ENCODE measurements around the gene GSG1L2.

Gene GSG1L2

DNA sequence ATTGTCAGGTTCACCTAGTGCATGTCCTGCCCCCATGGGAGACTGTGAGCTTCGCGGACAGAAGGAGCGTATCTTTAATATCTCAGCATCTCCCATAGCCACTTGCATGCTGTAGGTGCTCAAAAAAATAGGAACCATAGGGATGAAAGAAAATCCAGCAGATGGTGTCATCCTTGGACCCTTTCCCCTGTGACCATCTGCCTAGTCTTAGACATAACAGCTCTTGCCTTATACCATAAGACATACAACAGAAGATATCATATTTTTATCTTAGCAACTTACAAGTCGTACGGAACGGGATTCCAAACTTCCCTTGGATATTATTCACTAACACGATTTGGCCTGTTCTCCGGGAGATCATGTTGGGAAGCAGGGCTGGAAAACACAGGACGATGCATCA is 45.0 kb downstream of the GSG1L2 start:
- 93% methylated on average over 9 of the region's 9 CpGs for WGBS (ENCODE audit: insufficient coverage)
- CTCF ChIA-PET, result no interaction called here
- no peak overlapping the region for H3K4me3 ChIP-seq (ENCODE audit: control insufficient read depth in 1 of 7, extremely low read depth in 1 of 7, insufficient read depth in 4 of 7, low read depth in 2 of 7, low read length in 6 of 7)

DNA sequence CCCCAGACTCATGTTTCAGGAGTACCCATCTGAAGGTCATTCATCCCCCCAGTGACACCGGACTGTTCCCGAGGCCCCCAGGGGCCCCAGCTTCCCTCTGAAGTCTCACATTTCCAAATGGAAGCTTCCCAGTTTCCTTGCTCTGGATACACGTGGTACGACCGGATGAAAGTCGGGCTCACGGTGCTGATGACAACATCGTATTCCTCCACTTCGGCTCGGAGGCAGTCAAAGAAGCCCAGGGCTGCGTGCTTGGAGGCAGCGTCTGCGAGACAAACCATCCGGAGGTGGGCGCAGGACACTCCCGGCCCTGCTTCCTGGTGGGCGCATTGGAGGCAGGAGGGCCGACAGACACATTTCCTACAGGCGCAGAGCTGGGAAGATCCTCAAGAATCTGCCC is 49.2 kb downstream of the GSG1L2 start:
- POLR2A ChIA-PET, result no interaction called here

More for the DNA sequence above, 45.0 kb downstream of the GSG1L2 start:
- DNase-seq, result no peak
- POLR2A ChIA-PET, result no interaction called here
- Histone ChIP-seq H3K9me3 (ENCODE audit: control extremely low read depth in 1 of 5, control insufficient read depth in 4 of 5, insufficient read depth in 2 of 5, low read depth in 1 of 5, low read length in 4 of 5) (peaks cover 0 to 4% (median 0%) of the 10 kb centered on the region in 5 experiments), H3K36me3 (ENCODE audit: control insufficient read depth in 4 of 4, insufficient read depth in 4 of 4, low read length in 3 of 4) (no peaks in the 10 kb centered on the region), H3K27me3 (replicated peaks in 2 of 5; ENCODE audit: control insufficient read depth in 4 of 5, insufficient read depth in 5 of 5, low read length in 4 of 5) (peaks cover 0 to 9% (median 3%) of the 10 kb centered on the region in 5 experiments), H3K4me1 (ENCODE audit: control extremely low read depth in 1 of 4, control insufficient read depth in 4 of 4, insufficient read depth in 4 of 4, low read length in 3 of 4) (no peaks in the 10 kb centered on the region), H3K27ac (ENCODE audit: insufficient read depth in 1 of 2, low read depth in 1 of 2, low read length in 2 of 2, poor library complexity in 1 of 2, severe bottlenecking in 2 of 2) (no peak overlapping the region)

DNA sequence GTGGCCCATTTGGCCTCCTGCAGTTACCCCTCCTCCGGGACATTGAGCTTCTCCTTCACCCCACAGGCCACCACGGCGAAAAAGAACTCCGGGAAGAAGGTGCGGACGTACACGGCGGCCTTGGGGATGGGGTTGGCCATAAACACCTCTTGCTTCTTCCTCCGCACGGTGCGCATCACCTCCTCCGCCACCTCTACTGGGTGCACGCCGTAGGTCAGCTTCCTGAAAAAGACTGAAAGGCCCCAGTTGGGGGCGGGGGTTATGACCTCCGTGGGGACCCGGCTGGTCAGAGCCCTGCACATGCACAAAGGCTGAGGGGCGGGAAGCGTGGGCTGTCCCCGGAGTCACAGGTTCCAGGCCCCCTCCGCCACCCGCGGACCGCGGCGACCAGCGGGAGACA is 50.4 kb downstream of the GSG1L2 start:
- H3K27me3 ChIP-seq (replicated peaks in 2 of 5; ENCODE audit: control insufficient read depth in 4 of 5, insufficient read depth in 5 of 5, low read length in 4 of 5), result peaks cover 0 to 5% (median 3%) of the 10 kb centered on the region in 5 experiments
- WGBS (ENCODE audit: insufficient coverage), result 95% methylated on average over 20 of the region's 27 CpGs
- no peak overlapping the region for H3K4me3 ChIP-seq (ENCODE audit: control insufficient read depth in 1 of 7, extremely low read depth in 1 of 7, insufficient read depth in 4 of 7, low read depth in 2 of 7, low read length in 6 of 7)
- H3K36me3 ChIP-seq (ENCODE audit: control insufficient read depth in 4 of 4, insufficient read depth in 4 of 4, low read length in 3 of 4), result no peaks in the 10 kb centered on the region
- CTCF ChIA-PET, result no interaction called here
- no peaks in the 10 kb centered on the region for H3K4me1 ChIP-seq (ENCODE audit: control extremely low read depth in 1 of 4, control insufficient read depth in 4 of 4, insufficient read depth in 4 of 4, low read length in 3 of 4)
- H3K27ac ChIP-seq (ENCODE audit: insufficient read depth in 1 of 2, low read depth in 1 of 2, low read length in 2 of 2, poor library complexity in 1 of 2, severe bottlenecking in 2 of 2), result no peak overlapping the region
- POLR2A ChIA-PET, result no interaction called here
- DNase-seq, result no peak
- H3K9me3 ChIP-seq (ENCODE audit: control extremely low read depth in 1 of 5, control insufficient read depth in 4 of 5, insufficient read depth in 2 of 5, low read depth in 1 of 5, low read length in 4 of 5), result peaks cover 0 to 4% (median 0%) of the 10 kb centered on the region in 5 experiments

More for the DNA sequence above, 49.2 kb downstream of the GSG1L2 start:
- Histone ChIP-seq H3K4me1 (ENCODE audit: control extremely low read depth in 1 of 4, control insufficient read depth in 4 of 4, insufficient read depth in 4 of 4, low read length in 3 of 4) (no peaks in the 10 kb centered on the region), H3K36me3 (ENCODE audit: control insufficient read depth in 4 of 4, insufficient read depth in 4 of 4, low read length in 3 of 4) (no peaks in the 10 kb centered on the region), H3K4me3 (ENCODE audit: control insufficient read depth in 1 of 7, extremely low read depth in 1 of 7, insufficient read depth in 4 of 7, low read depth in 2 of 7, low read length in 6 of 7) (no peak overlapping the region), H3K27me3 (replicated peaks in 2 of 5; ENCODE audit: control insufficient read depth in 4 of 5, insufficient read depth in 5 of 5, low read length in 4 of 5) (peaks cover 0 to 7% (median 3%) of the 10 kb centered on the region in 5 experiments), H3K9me3 (ENCODE audit: control extremely low read depth in 1 of 5, control insufficient read depth in 4 of 5, insufficient read depth in 2 of 5, low read depth in 1 of 5, low read length in 4 of 5) (peaks cover 0 to 4% (median 0%) of the 10 kb centered on the region in 5 experiments), H3K27ac (ENCODE audit: insufficient read depth in 1 of 2, low read depth in 1 of 2, low read length in 2 of 2, poor library complexity in 1 of 2, severe bottlenecking in 2 of 2) (no peak overlapping the region)
- 85% methylated on average over 18 of the region's 19 CpGs for whole genome bisulfite sequencing (ENCODE audit: insufficient coverage)
- DNase-seq, result no peak
- CTCF ChIA-PET, result no interaction called here

DNA sequence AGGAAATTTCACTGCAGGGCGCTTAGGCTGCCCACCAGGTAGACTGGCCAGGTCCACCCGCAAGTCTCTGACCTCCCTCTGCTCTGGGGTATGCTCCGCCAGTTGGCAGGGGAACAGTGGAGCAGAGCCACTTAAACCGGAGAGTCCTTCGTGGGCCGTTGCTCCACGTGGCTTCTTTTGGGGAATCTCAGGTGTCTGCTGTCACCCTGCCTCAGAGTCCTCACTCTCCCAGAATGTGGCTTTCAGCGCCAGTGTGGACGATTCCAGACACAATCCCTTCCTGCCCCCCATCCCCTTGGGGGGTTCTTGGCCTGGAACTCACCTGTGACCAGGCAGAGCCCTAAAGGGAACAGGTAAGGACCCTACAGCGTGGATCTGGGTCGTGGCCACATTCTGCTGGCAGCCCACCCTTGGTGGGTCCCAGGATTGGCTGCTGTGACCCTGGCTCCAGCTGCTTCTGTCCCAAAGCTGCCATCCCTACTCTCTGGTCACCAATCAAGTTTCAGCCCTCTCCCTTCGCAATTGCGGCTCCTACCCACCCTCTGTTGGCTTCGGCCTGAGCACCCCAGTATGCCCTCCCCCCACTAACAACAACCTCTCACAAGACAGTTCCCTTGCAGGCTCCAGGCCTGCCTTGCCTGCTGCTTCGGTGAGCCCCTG is 52.7 kb downstream of the GSG1L2 start:
- H3K9me3 ChIP-seq (ENCODE audit: control extremely low read depth in 1 of 5, control insufficient read depth in 4 of 5, insufficient read depth in 2 of 5, low read depth in 1 of 5, low read length in 4 of 5), result no peaks in the 10 kb centered on the region
- peaks cover 0 to 17% (median 9%) of the 10 kb centered on the region in 5 experiments for H3K27me3 ChIP-seq (replicated peaks in 2 of 5; ENCODE audit: control insufficient read depth in 4 of 5, insufficient read depth in 5 of 5, low read length in 4 of 5)
- DNase-seq, result no peak
- CTCF ChIA-PET, result interaction anchor here (0.6 to 1.7 kb wide), 6 partner anchors 10 to 278 kb away, joined by 3 to 5 read pairs (median 3); no protein-coding TSS in a partner anchor
- H3K27ac ChIP-seq (ENCODE audit: insufficient read depth in 1 of 2, low read depth in 1 of 2, low read length in 2 of 2, poor library complexity in 1 of 2, severe bottlenecking in 2 of 2), result no peak overlapping the region
- H3K36me3 ChIP-seq (ENCODE audit: control insufficient read depth in 4 of 4, insufficient read depth in 4 of 4, low read length in 3 of 4), result no peaks in the 10 kb centered on the region
- no peaks in the 10 kb centered on the region for H3K4me1 ChIP-seq (ENCODE audit: control extremely low read depth in 1 of 4, control insufficient read depth in 4 of 4, insufficient read depth in 4 of 4, low read length in 3 of 4)
- H3K4me3 ChIP-seq (ENCODE audit: control insufficient read depth in 1 of 7, extremely low read depth in 1 of 7, insufficient read depth in 4 of 7, low read depth in 2 of 7, low read length in 6 of 7), result no peak overlapping the region
- 93% methylated on average over 15 of the region's 15 CpGs for WGBS (ENCODE audit: insufficient coverage)
- POLR2A ChIA-PET, result no interaction called here

DNA sequence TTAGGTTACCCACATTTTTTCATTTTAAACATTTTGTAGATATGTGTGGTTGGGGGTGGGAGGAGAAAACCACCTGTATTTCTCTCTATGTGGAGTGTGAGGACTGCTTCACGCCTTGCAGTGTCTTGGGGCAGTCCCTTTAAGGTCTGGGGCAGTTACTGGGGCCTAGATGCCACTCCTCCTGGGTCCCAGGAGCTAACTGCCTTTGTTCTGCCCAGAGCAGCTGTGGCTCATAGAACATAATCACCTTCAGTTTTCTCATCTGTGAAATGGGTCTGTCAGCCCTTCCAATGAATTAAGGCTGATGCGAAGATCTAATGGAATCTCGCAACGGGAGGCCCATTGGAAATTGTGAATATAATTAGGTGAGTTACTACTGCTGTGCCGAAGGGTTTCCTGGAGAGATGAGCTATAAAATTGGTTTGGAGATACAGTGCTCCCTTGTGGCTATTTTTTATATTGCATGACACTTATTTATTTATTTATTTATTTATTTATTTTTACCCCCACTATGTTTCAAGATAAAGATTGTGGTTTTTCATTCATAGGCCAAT is 53.4 kb downstream of the GSG1L2 start:
- Histone ChIP-seq H3K4me3 (ENCODE audit: control insufficient read depth in 1 of 7, extremely low read depth in 1 of 7, insufficient read depth in 4 of 7, low read depth in 2 of 7, low read length in 6 of 7) (no peak overlapping the region), H3K27ac (ENCODE audit: insufficient read depth in 1 of 2, low read depth in 1 of 2, low read length in 2 of 2, poor library complexity in 1 of 2, severe bottlenecking in 2 of 2) (no peak overlapping the region), H3K4me1 (ENCODE audit: control extremely low read depth in 1 of 4, control insufficient read depth in 4 of 4, insufficient read depth in 4 of 4, low read length in 3 of 4) (no peaks in the 10 kb centered on the region), H3K9me3 (ENCODE audit: control extremely low read depth in 1 of 5, control insufficient read depth in 4 of 5, insufficient read depth in 2 of 5, low read depth in 1 of 5, low read length in 4 of 5) (no peaks in the 10 kb centered on the region), H3K27me3 (replicated peaks in 2 of 5; ENCODE audit: control insufficient read depth in 4 of 5, insufficient read depth in 5 of 5, low read length in 4 of 5) (peaks cover 0 to 22% (median 13%) of the 10 kb centered on the region in 5 experiments), H3K36me3 (ENCODE audit: control insufficient read depth in 4 of 4, insufficient read depth in 4 of 4, low read length in 3 of 4) (no peaks in the 10 kb centered on the region)
- ChIA-PET POLR2A (no interaction called here), CTCF (interaction anchor here (1.0 to 1.7 kb wide), 5 partner anchors 9 to 191 kb away, joined by 3 to 5 read pairs (median 3); no protein-coding TSS in a partner anchor)
- 43% methylated on average over 4 of the region's 5 CpGs for WGBS (ENCODE audit: insufficient coverage)
- peak; percentile 38 to 59 (median 56) for DNase-seq

DNA sequence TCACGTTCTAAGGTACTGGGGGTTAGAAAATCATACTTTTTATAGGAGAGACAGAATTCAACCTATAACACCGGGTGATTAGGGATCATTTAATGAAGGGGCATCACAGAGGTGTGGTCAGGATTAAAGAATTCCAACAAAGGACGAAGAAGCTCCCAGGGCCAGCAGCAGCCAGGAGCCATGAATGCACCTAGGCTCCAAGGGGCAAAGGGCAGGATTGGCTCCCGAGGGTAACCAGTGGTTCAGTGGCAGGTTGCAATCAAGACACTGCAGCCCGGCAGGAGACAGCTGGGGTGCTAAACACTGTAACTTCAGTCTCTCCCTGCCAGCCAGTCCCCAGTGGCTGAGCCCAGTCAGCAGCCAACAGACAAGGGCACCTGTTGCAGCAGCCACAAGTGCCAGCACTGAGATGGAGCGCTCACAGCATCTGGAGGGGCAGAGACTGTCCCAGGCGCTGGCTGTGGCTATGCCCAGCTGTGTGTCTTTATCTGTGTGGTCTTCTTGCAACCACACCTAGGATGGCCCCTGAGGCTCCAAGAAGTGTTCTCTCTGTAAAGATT is 54.4 kb downstream of the GSG1L2 start:
- no peak overlapping the region for H3K27ac ChIP-seq (ENCODE audit: insufficient read depth in 1 of 2, low read depth in 1 of 2, low read length in 2 of 2, poor library complexity in 1 of 2, severe bottlenecking in 2 of 2)
- H3K27me3 ChIP-seq (replicated peaks in 2 of 5; ENCODE audit: control insufficient read depth in 4 of 5, insufficient read depth in 5 of 5, low read length in 4 of 5), result peaks cover 0 to 25% (median 13%) of the 10 kb centered on the region in 5 experiments
- ChIA-PET CTCF (interaction anchor here (1.1 to 1.2 kb wide), 2 partner anchors 20 to 24 kb away, joined by 3 read pairs; no protein-coding TSS in a partner anchor), POLR2A (no interaction called here)
- no peak overlapping the region for H3K4me3 ChIP-seq (ENCODE audit: control insufficient read depth in 1 of 7, extremely low read depth in 1 of 7, insufficient read depth in 4 of 7, low read depth in 2 of 7, low read length in 6 of 7)
- DNase-seq, result no peak
- no peaks in the 10 kb centered on the region for H3K4me1 ChIP-seq (ENCODE audit: control extremely low read depth in 1 of 4, control insufficient read depth in 4 of 4, insufficient read depth in 4 of 4, low read length in 3 of 4)
- no peaks in the 10 kb centered on the region for H3K9me3 ChIP-seq (ENCODE audit: control extremely low read depth in 1 of 5, control insufficient read depth in 4 of 5, insufficient read depth in 2 of 5, low read depth in 1 of 5, low read length in 4 of 5)
- no peaks in the 10 kb centered on the region for H3K36me3 ChIP-seq (ENCODE audit: control insufficient read depth in 4 of 4, insufficient read depth in 4 of 4, low read length in 3 of 4)
- WGBS (ENCODE audit: insufficient coverage), result 98% methylated on average over 5 of the region's 7 CpGs

DNA sequence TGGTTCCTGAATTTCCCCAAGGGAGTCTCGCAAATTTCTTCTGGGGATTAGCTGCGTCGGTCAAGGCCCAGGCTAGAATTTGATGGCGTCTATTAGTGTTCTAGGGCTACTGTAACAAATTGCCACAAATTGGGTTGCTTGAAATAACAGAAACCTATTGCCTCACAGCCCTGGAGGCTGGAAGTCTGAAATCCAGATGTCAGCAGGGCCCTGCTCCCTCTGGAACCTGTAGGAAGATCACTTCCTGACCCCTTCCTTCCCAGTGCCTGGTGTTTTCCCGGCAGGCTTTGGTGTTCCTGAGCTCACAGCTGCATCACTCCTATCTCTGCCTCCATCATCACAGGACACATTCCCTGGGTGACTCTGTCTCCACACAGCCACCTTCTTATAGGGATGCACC is 54.9 kb downstream of the GSG1L2 start:
- no peaks in the 10 kb centered on the region for H3K4me1 ChIP-seq (ENCODE audit: control extremely low read depth in 1 of 4, control insufficient read depth in 4 of 4, insufficient read depth in 4 of 4, low read length in 3 of 4)
- no peaks in the 10 kb centered on the region for H3K9me3 ChIP-seq (ENCODE audit: control extremely low read depth in 1 of 5, control insufficient read depth in 4 of 5, insufficient read depth in 2 of 5, low read depth in 1 of 5, low read length in 4 of 5)
- no peak overlapping the region for H3K4me3 ChIP-seq (ENCODE audit: control insufficient read depth in 1 of 7, extremely low read depth in 1 of 7, insufficient read depth in 4 of 7, low read depth in 2 of 7, low read length in 6 of 7)
- ChIA-PET CTCF (interaction anchor here (1.1 kb wide), 1 partner anchor 23 kb away, joined by 3 read pairs; no protein-coding TSS in a partner anchor), POLR2A (no interaction called here)
- H3K36me3 ChIP-seq (ENCODE audit: control insufficient read depth in 4 of 4, insufficient read depth in 4 of 4, low read length in 3 of 4), result no peaks in the 10 kb centered on the region
- peaks cover 0 to 30% (median 13%) of the 10 kb centered on the region in 5 experiments for H3K27me3 ChIP-seq (replicated peaks in 2 of 5; ENCODE audit: control insufficient read depth in 4 of 5, insufficient read depth in 5 of 5, low read length in 4 of 5)
- WGBS (ENCODE audit: insufficient coverage), result 85% methylated on average over 4 of the region's 5 CpGs
- DNase-seq, result no peak
- H3K27ac ChIP-seq (ENCODE audit: insufficient read depth in 1 of 2, low read depth in 1 of 2, low read length in 2 of 2, poor library complexity in 1 of 2, severe bottlenecking in 2 of 2), result no peak overlapping the region

Data from common myeloid progenitor, CD34-positive (primary cell).